K562 (cell line): Measurements from ENCODE around the gene PPP1R14D. TPM values are rescaled to one million over a fixed set of nuclear protein-coding genes. Genes with fewer than 3 reads are reported as not detected.

Experiments used
- CAMTA2 ChIP-seq: fragments of 250-450 bp; sonication (Bioruptor Pico); conservative IDR thresholded peaks from 2 replicates; pipeline ENCODE4 v1.5.1; 2022
- CHD4 ChIP-seq: fragments of 200-600 bp; sonication (generic); IDR thresholded peaks from 3 replicates; pipeline ENCODE4 v1.6.1; 2012; ENCODE audit warnings: low read depth, mild to moderate bottlenecking, mixed read lengths, low read length, inconsistent platforms; ENCODE audit not compliant: insufficient read depth, insufficient replicate concordance, poor library complexity, severe bottlenecking
- GABPB2 ChIP-seq: fragments of 250-450 bp; sonication (Bioruptor Pico); conservative IDR thresholded peaks from 2 replicates; pipeline ENCODE4 v1.5.1; 2021; ENCODE audit warnings: mild to moderate bottlenecking
- KLF16 ChIP-seq: IDR thresholded peaks from 2 replicates; pipeline ENCODE4 v1.6.1; 2016; ENCODE audit warnings: antibody characterized with exemption
- MAFF ChIP-seq: IDR thresholded peaks from 2 replicates; pipeline ENCODE4 v1.6.1; 2012; ENCODE audit warnings: low read length, improper control_type of control experiment
- PHF20 ChIP-seq: fragments of 450-650 bp; IDR thresholded peaks from 2 replicates; pipeline ENCODE4 v1.6.1; 2018; ENCODE audit not compliant: partially characterized antibody
- POLR2H ChIP-seq: IDR thresholded peaks from 2 replicates; pipeline ENCODE4 v1.6.1; 2016; ENCODE audit warnings: missing genetic modification characterization, low read depth, mild to moderate bottlenecking, control low read depth, missing compliant biosample characterization, moderate library complexity
- SRSF3 ChIP-seq: fragments of 200-400 bp; formaldehyde crosslinking; IDR thresholded peaks from 2 replicates; pipeline ENCODE4 v1.6.1; 2016; ENCODE audit warnings: mild to moderate bottlenecking, low read length, moderate library complexity; ENCODE audit not compliant: insufficient read depth
- TCF7 ChIP-seq: sonication (generic); IDR thresholded peaks from 2 replicates; pipeline ENCODE4 v1.6.1; 2016; ENCODE audit warnings: antibody characterized with exemption, borderline replicate concordance
- TCFL5 ChIP-seq: fragments of 250-450 bp; sonication (Bioruptor Pico); conservative IDR thresholded peaks from 2 replicates; pipeline ENCODE4 v1.6.1; 2021; ENCODE audit warnings: mild to moderate bottlenecking, moderate library complexity, matching md5 sums
- YY1 ChIP-seq, 3 experiments: IDR thresholded peaks; 2 replicates each; pipeline ENCODE4 v1.6.1; 2011; ENCODE audit warnings: low read length in 2 of 3, mild to moderate bottlenecking in 2 of 3, moderate library complexity in 2 of 3, borderline replicate concordance in 1 of 3, control low read depth in 1 of 3, low read depth in 1 of 3; ENCODE audit not compliant: insufficient read depth in 3 of 3, insufficient replicate concordance in 2 of 3, control insufficient read depth in 1 of 3, insufficient read length in 1 of 3; ENCODE audit errors: extremely low read depth in 1 of 3
- ZBTB11 ChIP-seq, 3 experiments: fragments of 200-800 bp in 1 of 3; fragments of 250-450 bp in 1 of 3; fragments of 450-650 bp in 1 of 3; sonication (Bioruptor Pico) in 1 of 3; sonication (Bioruptor generic) in 1 of 3; formaldehyde crosslinking in 1 of 3; IDR thresholded peaks; 2 replicates each; pipeline versions ENCODE4 v1.6.1 to v1.8.0; 2016 to 2022; ENCODE audit warnings: mild to moderate bottlenecking in 2 of 3, missing genetic modification characterization in 2 of 3, missing compliant biosample characterization in 1 of 3, moderate library complexity in 1 of 3
- ZBTB40 ChIP-seq, 2 experiments: fragments of 450-650 bp in 1 of 2; sonication (generic) in 1 of 2; formaldehyde crosslinking in 1 of 2; IDR thresholded peaks; 2 replicates each; pipeline versions ENCODE4 v1.7.1 to v1.9.0; 2016 to 2022; ENCODE audit warnings: inconsistent platforms in 1 of 2, mild to moderate bottlenecking in 1 of 2, missing genetic modification reagents in 1 of 2
- ZNF511 ChIP-seq: sonication (generic); formaldehyde crosslinking; IDR thresholded peaks from 2 replicates; pipeline ENCODE4 v1.8.0; 2022; ENCODE audit warnings: mild to moderate bottlenecking, missing genetic modification reagents
- polyA plus RNA-seq, 8 experiments: library from polyadenylated mRNA; depleted of rRNA in 4 of 8; stranded (reverse) in 5 of 8; unstranded in 3 of 8; fragments of >200 nt; fragmentation: Nextera tagmentation in 2 of 8; fragmentation: Illumina TruSeq in 1 of 8; extraction: Ambion mirVana in 2 of 8; extraction: Trizol in 1 of 8; gene quantifications; 2 replicates each; pipeline versions ENCODE4 v1.2.1 to v1.2.3, GENCODE V29; 2011 to 2014; ENCODE audit warnings: inconsistent platforms in 1 of 8, missing spikeins in 1 of 8
- total RNA-seq, 7 experiments: library from RNA; depleted of rRNA in 6 of 7; stranded (reverse); fragments of >200 nt in 6 of 7; fragmentation: Illumina TruSeq in 2 of 7; extraction: Trizol in 2 of 7; gene quantifications; 2 replicates each; pipeline versions ENCODE4 v1.2.1 to v1.2.3, GENCODE V29; 2011 to 2021; ENCODE audit warnings: low replicate concordance in 1 of 7

PPP1R14D gene
- total and polyA plus RNA-seq, 9 of the 15 experiments (the other 6 are each of a cell fraction or from before 2014, with no cell fraction given), result 0.11 to 0.18 TPM; not detected in 7

- no peak for TF ChIP-seq GABPB2 (CRISPR knock-in tag)
- peak in 1 of 3 experiments; percentile 68 for TF ChIP-seq YY1 (IDR thresholded peaks at IDR 0.05; ENCODE audit: borderline replicate concordance in 1 of 3, control insufficient read depth in 1 of 3, extremely low read depth in 1 of 3, insufficient read depth in 3 of 3, insufficient read length in 1 of 3, insufficient replicate concordance in 2 of 3, low read depth in 1 of 3, low read length in 2 of 3)
- TF ChIP-seq TCF7, result no peak
- no peak for TF ChIP-seq ZNF511 (CRISPR knock-in tag)
- no peak for TF ChIP-seq KLF16
- TF ChIP-seq CHD4, result no peak
- TF ChIP-seq MAFF, result peak; percentile 70
- TF ChIP-seq ZBTB11 (CRISPR knock-in tag; IDR thresholded peaks at IDR 0.05), result no peak
- TF ChIP-seq POLR2H (tag), result no peak
- TF ChIP-seq TCFL5 (CRISPR knock-in tag), result no peak
- no peak for TF ChIP-seq ZBTB40 (IDR thresholded peaks at IDR 0.05)
- TF ChIP-seq ZBTB40 (CRISPR knock-in tag; IDR thresholded peaks at IDR 0.05), result no peak
- no peak for TF ChIP-seq PHF20
- TF ChIP-seq CAMTA2 (CRISPR knock-in tag), result no peak
- TF ChIP-seq SRSF3, result no peak
Observed at GRCh38 chr15:40829115-40829514, 607 bp upstream of the PPP1R14D start (continued).
